ENCODE measurements around the gene RNF128. TPM values are rescaled to one million over a fixed set of nuclear protein-coding genes. Genes with fewer than 3 reads are reported as not detected.

RNF128 gene
- not detected in 2 replicates for total RNA-seq

GRCh38 chrX:106726485-106727437 is at the start of gene RNF128:
Gene RNF128, plus strand, starts transcription at chrX:106726701. Its CDS starts 213 bp downstream, at chrX:106726914.
- Mint-ChIP-seq H3K4me1 (peaks cover 4% of the 10 kb centered on the region), H3K27ac (no peak within 1 kb of the TSS), H3K36me3 (ENCODE audit: low read depth) (no peaks in the 10 kb centered on the region), H3K9me3 (no peaks in the 10 kb centered on the region), H3K4me3 (peak within 1 kb of the TSS; percentile 57), H3K27me3 (peaks cover 19% of the 10 kb centered on the region)
- TF ChIP-seq CTCF (IDR thresholded peaks at IDR 0.05): no peak
- DNase-seq (no peak), ATAC-seq (ENCODE audit: low read depth) (no peak)
- POLR2A ChIA-PET: no interaction called here
- CTCF ChIA-PET: no interaction called here
- intact Hi-C loops (cut with micrococcal nuclease): no loop called here

GRCh38 chrX:106680716-106681115 is 45.8 kb upstream of the RNF128 start:
- DNase-seq: no peak
- Mint-ChIP-seq H3K36me3 (ENCODE audit: low read depth) (peaks cover 3% of the 10 kb centered on the region), H3K4me1 (no peaks in the 10 kb centered on the region), H3K4me3 (no peak overlapping the region), H3K27me3 (no peaks in the 10 kb centered on the region), H3K9me3 (no peaks in the 10 kb centered on the region), H3K27ac (no peak overlapping the region)
- intact Hi-C loops (cut with micrococcal nuclease): no loop called here
- no peak for ATAC-seq (ENCODE audit: low read depth)
- no peak for TF ChIP-seq CTCF (IDR thresholded peaks at IDR 0.05)
- CTCF ChIA-PET: no interaction called here
- POLR2A ChIA-PET: no interaction called here

- TF ChIP-seq CTCF (IDR thresholded peaks at IDR 0.05): no peak
- Mint-ChIP-seq H3K4me3 (no peak overlapping the region), H3K36me3 (ENCODE audit: low read depth) (no peaks in the 10 kb centered on the region), H3K4me1 (no peaks in the 10 kb centered on the region), H3K27ac (no peak overlapping the region), H3K27me3 (no peaks in the 10 kb centered on the region), H3K9me3 (no peaks in the 10 kb centered on the region)
- DNase-seq: no peak
- ChIA-PET CTCF (no interaction called here), POLR2A (no interaction called here)
- ATAC-seq (ENCODE audit: low read depth): no peak
- intact Hi-C loops (cut with micrococcal nuclease): no loop called here
These were observed 42.3 kb upstream of the RNF128 start for GRCh38 chrX:106684207-106684606.

GRCh38 chrX:106692425-106693065 is 34.0 kb upstream of the RNF128 start:
- ATAC-seq (ENCODE audit: low read depth) (no peak), DNase-seq (no peak)
- intact Hi-C loops (cut with micrococcal nuclease): no loop called here
- H3K4me3 Mint-ChIP-seq: no peak overlapping the region
- H3K27me3 Mint-ChIP-seq: no peaks in the 10 kb centered on the region
- ChIA-PET POLR2A (no interaction called here), CTCF (no interaction called here)
- H3K27ac Mint-ChIP-seq: no peak overlapping the region
- TF ChIP-seq CTCF (IDR thresholded peaks at IDR 0.05): no peak
- H3K9me3 Mint-ChIP-seq: no peaks in the 10 kb centered on the region
- H3K4me1 Mint-ChIP-seq: no peaks in the 10 kb centered on the region
- no peaks in the 10 kb centered on the region for H3K36me3 Mint-ChIP-seq (ENCODE audit: low read depth)

GRCh38 chrX:106696502-106696901 is 30.0 kb upstream of the RNF128 start:
- ATAC-seq (ENCODE audit: low read depth) (no peak), DNase-seq (no peak)
- intact Hi-C loops (cut with micrococcal nuclease): no loop called here
- CTCF ChIA-PET: no interaction called here
- no peaks in the 10 kb centered on the region for H3K9me3 Mint-ChIP-seq
- no peaks in the 10 kb centered on the region for H3K27me3 Mint-ChIP-seq
- no peak for TF ChIP-seq CTCF (IDR thresholded peaks at IDR 0.05)
- H3K4me1 Mint-ChIP-seq: no peaks in the 10 kb centered on the region
- no peak overlapping the region for H3K4me3 Mint-ChIP-seq
- POLR2A ChIA-PET: no interaction called here
- no peaks in the 10 kb centered on the region for H3K36me3 Mint-ChIP-seq (ENCODE audit: low read depth)
- no peak overlapping the region for H3K27ac Mint-ChIP-seq

Measured in activated B cell treated with CpG ODN at 0.5 μM for 24 hours (primary cell).